Measurements from ENCODE around the gene SARDH.

The SARDH gene

GRCh38 chr9:133670466-133670865 lies 67.7 kb downstream of the SARDH start:
- POLR2A ChIA-PET, result no interaction called here
- Histone ChIP-seq H3K36me3 (ENCODE audit: control insufficient read depth in 2 of 2, insufficient read depth in 1 of 2, low read length in 2 of 2) (no peaks in the 10 kb centered on the region), H3K4me1 (ENCODE audit: control insufficient read depth, insufficient read depth, low read length) (no peaks in the 10 kb centered on the region), H3K27ac (ENCODE audit: extremely low read depth, low read depth, low read length) (no peak overlapping the region), H3K9me3 (ENCODE audit: control insufficient read depth, insufficient read depth, low read depth, low read length) (no peaks in the 10 kb centered on the region), H3K4me3 (ENCODE audit: low read depth, low read length) (no peak overlapping the region)
- TF ChIP-seq ZNF626 (tag by site-specific recombination; IDR thresholded peaks at IDR 0.05) (no peak), BCL11A (tag by site-specific recombination; IDR thresholded peaks at IDR 0.05; ENCODE audit: low read depth) (no peak), KLF16 (tag by site-specific recombination; IDR thresholded peaks at IDR 0.05) (no peak), ZNF266 (tag by site-specific recombination; IDR thresholded peaks at IDR 0.05; ENCODE audit: low read depth) (no peak), ZNF521 (tag by site-specific recombination; IDR thresholded peaks at IDR 0.05) (no peak), ZNF777 (tag by site-specific recombination; IDR thresholded peaks at IDR 0.05; ENCODE audit: borderline replicate concordance) (no peak), ZEB2 (tag by site-specific recombination; IDR thresholded peaks at IDR 0.05) (no peak), HOXC10 (CRISPR knock-in tag; IDR thresholded peaks at IDR 0.05) (no peak), ZNF791 (tag by site-specific recombination; IDR thresholded peaks at IDR 0.05) (no peak)
- CTCF ChIA-PET, result interaction anchor here (0.5 to 0.9 kb wide), 2 partner anchors 21 to 57 kb away, joined by 3 to 4 read pairs; no protein-coding TSS in a partner anchor

- no peak overlapping the region for H3K27ac ChIP-seq (ENCODE audit: extremely low read depth, low read depth, low read length)
- no peaks in the 10 kb centered on the region for H3K9me3 ChIP-seq (ENCODE audit: control insufficient read depth, insufficient read depth, low read depth, low read length)
- CTCF ChIA-PET, result interaction anchor here (0.6 kb wide), 1 partner anchor 237 kb away, joined by 7 read pairs; no protein-coding TSS in a partner anchor
- POLR2A ChIA-PET, result no interaction called here
- no peaks in the 10 kb centered on the region for H3K36me3 ChIP-seq (ENCODE audit: control insufficient read depth in 2 of 2, insufficient read depth in 1 of 2, low read length in 2 of 2)
- no peaks in the 10 kb centered on the region for H3K4me1 ChIP-seq (ENCODE audit: control insufficient read depth, insufficient read depth, low read length)
- TF ChIP-seq ZNF121 (tag by site-specific recombination; IDR thresholded peaks at IDR 0.05), result no peak
- no peak for TF ChIP-seq ZSCAN16 (tag by site-specific recombination; IDR thresholded peaks at IDR 0.05)
- TF ChIP-seq ZNF354C (tag by site-specific recombination; IDR thresholded peaks at IDR 0.05; ENCODE audit: borderline replicate concordance, low read depth), result no peak
- TF ChIP-seq ZFP3 (tag by site-specific recombination; IDR thresholded peaks at IDR 0.05; ENCODE audit: low read depth), result no peak
- no peak for TF ChIP-seq ZNF692 (tag by site-specific recombination; IDR thresholded peaks at IDR 0.05)
- TF ChIP-seq PRDM2 (tag by site-specific recombination; IDR thresholded peaks at IDR 0.05; ENCODE audit: borderline replicate concordance), result no peak
- no peak for TF ChIP-seq ZFP37 (tag by site-specific recombination; IDR thresholded peaks at IDR 0.05)
- no peak overlapping the region for H3K4me3 ChIP-seq (ENCODE audit: low read depth, low read length)
These were observed 68.9 kb downstream of the SARDH start for GRCh38 chr9:133669182-133669801.

Data from HEK293 (cell line).